Activated CD4-positive, alpha-beta T cell treated with anti-CD3 and anti-CD28 coated beads, Interleukin-2, amount 50 U/mL, for 24 hours (primary cell): ENCODE data around the gene HERC2.
"Not testable (repeated sequence)": the region's sequence is repeated elsewhere in the genome, so short reads cannot be mapped to it uniquely, and the experiment has no call there.

ENCODE experiments used
- DNase-seq, 2 donors: peaks; one replicate each; pipeline ENCODE4 v3.0.0-alpha.2; 2020; ENCODE audit warnings: low read depth in 1 of 2, low spot score in 1 of 2

The HERC2 gene

GRCh38 chr15:28222612-28223011, 99.4 kb downstream of the HERC2 start:
- not testable (repeated sequence) for DNase-seq

GRCh38 chr15:28221696-28222095, 100.3 kb downstream of the HERC2 start:
- not testable (repeated sequence) for DNase-seq

GRCh38 chr15:28219116-28219515, 102.9 kb downstream of the HERC2 start:
- DNase-seq: no peak

- DNase-seq: not testable (repeated sequence)
Measured at GRCh38 chr15:28216946-28217546, 104.9 kb downstream of the HERC2 start.

GRCh38 chr15:28215521-28215920, 106.5 kb downstream of the HERC2 start:
- DNase-seq: not testable (repeated sequence)

- not testable (repeated sequence) for DNase-seq
Measured at GRCh38 chr15:28214006-28214790, 107.8 kb downstream of the HERC2 start.

- DNase-seq: not testable (repeated sequence)
Measured at GRCh38 chr15:28213393-28213792, 108.6 kb downstream of the HERC2 start.

- no peak for DNase-seq
Measured at GRCh38 chr15:28208583-28208982, 113.4 kb downstream of the HERC2 start.

GRCh38 chr15:28205640-28206039, 116.3 kb downstream of the HERC2 start:
- DNase-seq: not testable (repeated sequence)

- DNase-seq: not testable (repeated sequence)
Measured at GRCh38 chr15:28203055-28203828, 118.7 kb downstream of the HERC2 start.

- not testable (repeated sequence) for DNase-seq
Measured at GRCh38 chr15:28202124-28202523, 119.9 kb downstream of the HERC2 start.

GRCh38 chr15:28198215-28198614, 123.8 kb downstream of the HERC2 start:
- DNase-seq: not testable (repeated sequence)

- not testable (repeated sequence) for DNase-seq
Measured at GRCh38 chr15:28197694-28198093, 124.3 kb downstream of the HERC2 start.

- not testable (repeated sequence) for DNase-seq
Measured at GRCh38 chr15:28196581-28196980, 125.4 kb downstream of the HERC2 start.

- DNase-seq: no peak
Measured at GRCh38 chr15:28192772-28193171, 129.2 kb downstream of the HERC2 start.

- DNase-seq: no peak
Measured at GRCh38 chr15:28191832-28192231, 130.1 kb downstream of the HERC2 start.

GRCh38 chr15:28190391-28191174, 131.4 kb downstream of the HERC2 start:
- DNase-seq: no peak

GRCh38 chr15:28185148-28185895, 136.7 kb downstream of the HERC2 start:
- DNase-seq: no peak

- no peak for DNase-seq
Measured at GRCh38 chr15:28184166-28184565, 137.8 kb downstream of the HERC2 start.

- no peak for DNase-seq
Measured at GRCh38 chr15:28182731-28183130, 139.2 kb downstream of the HERC2 start.
